ENCODE results near the gene PRAMEF1.
"Not testable (repeated sequence)": the region's sequence is repeated elsewhere in the genome, so short reads cannot be mapped to it uniquely, and the experiment has no call there.

The PRAMEF1 gene, protein sequence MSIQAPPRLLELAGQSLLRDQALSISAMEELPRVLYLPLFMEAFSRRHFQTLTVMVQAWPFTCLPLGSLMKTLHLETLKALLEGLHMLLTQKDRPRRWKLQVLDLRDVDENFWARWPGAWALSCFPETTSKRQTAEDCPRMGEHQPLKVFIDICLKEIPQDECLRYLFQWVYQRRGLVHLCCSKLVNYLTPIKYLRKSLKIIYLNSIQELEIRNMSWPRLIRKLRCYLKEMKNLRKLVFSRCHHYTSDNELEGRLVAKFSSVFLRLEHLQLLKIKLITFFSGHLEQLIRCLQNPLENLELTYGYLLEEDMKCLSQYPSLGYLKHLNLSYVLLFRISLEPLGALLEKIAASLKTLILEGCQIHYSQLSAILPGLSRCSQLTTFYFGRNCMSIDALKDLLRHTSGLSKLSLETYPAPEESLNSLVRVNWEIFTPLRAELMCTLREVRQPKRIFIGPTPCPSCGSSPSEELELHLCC

DNA sequence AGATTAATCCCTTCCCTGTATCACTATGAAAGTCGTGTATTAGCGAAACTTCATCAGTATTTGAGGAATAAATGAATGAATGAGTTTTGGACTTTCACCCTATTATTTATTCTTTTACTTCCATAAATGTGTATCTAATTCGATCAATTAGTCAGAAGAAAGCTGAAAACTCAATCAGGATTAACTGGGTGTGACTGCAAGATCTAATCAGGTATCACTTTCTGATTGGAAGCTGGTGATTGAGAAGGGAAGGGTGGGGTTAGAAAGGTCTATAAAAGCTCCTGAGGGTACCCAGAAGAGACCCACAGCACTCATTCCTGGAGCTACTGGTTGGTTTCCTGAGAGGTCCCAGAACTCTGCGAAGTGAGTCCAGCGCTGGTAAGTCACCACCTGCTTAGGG lies at the start of gene PRAMEF1:
Gene PRAMEF1, plus strand, starts transcription at position 301 of the 400 bp plus-strand sequence. CDS start 1,831 bp downstream, outside the sequence.
- not testable (repeated sequence) for H3K9ac ChIP-seq (ENCODE audit: low read length); H3K4me1 ChIP-seq (ENCODE audit: insufficient read depth, low read length); H3K27ac ChIP-seq (ENCODE audit: low read depth, low read length); H3K27me3 ChIP-seq (ENCODE audit: control insufficient read depth in 1 of 2, insufficient read depth in 2 of 2, low read length in 2 of 2); H3K36me3 ChIP-seq (ENCODE audit: insufficient read depth, low read length); H3K4me3 ChIP-seq (ENCODE audit: low read depth in 1 of 2, low read length in 2 of 2); H3K9me3 ChIP-seq (ENCODE audit: low read length)

DNA sequence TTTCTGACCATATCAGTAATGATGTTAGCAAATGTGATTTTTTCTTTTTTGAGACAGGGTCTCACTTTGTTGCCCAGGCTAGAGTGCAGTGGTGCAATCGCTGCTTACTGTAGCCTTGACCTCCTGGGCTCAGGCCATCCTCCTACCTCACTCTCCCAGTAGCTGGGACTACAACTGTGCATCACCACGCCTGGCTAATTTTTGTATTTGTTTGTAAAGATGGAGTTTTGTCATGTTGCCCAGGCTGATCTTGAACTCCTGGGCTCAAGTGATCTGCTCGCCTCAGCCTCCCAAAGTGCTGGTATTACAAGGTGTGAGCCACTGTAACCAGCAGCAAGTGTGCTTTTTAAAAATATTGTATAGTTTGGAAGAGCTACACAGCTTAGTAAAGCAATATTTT lies 49.3 kb upstream of the PRAMEF1 start:
- no peaks in the 10 kb centered on the region for H3K27me3 ChIP-seq (ENCODE audit: control insufficient read depth in 1 of 2, insufficient read depth in 2 of 2, low read length in 2 of 2)
- no peak overlapping the region for H3K9ac ChIP-seq (ENCODE audit: low read length)
- H3K36me3 ChIP-seq (ENCODE audit: insufficient read depth, low read length): no peaks in the 10 kb centered on the region
- no peak overlapping the region for H3K27ac ChIP-seq (ENCODE audit: low read depth, low read length)
- H3K4me3 ChIP-seq (ENCODE audit: low read depth in 1 of 2, low read length in 2 of 2): no peak overlapping the region
- H3K9me3 ChIP-seq (ENCODE audit: low read length): no peaks in the 10 kb centered on the region
- no peaks in the 10 kb centered on the region for H3K4me1 ChIP-seq (ENCODE audit: insufficient read depth, low read length)

GRCh38 chr1:12745126-12745991 lies 45.8 kb upstream of the PRAMEF1 start:
- Histone ChIP-seq H3K9me3 (ENCODE audit: low read length) (no peaks in the 10 kb centered on the region), H3K4me1 (ENCODE audit: insufficient read depth, low read length) (no peaks in the 10 kb centered on the region), H3K9ac (ENCODE audit: low read length) (no peak overlapping the region), H3K27ac (ENCODE audit: low read depth, low read length) (no peak overlapping the region), H3K27me3 (ENCODE audit: control insufficient read depth in 1 of 2, insufficient read depth in 2 of 2, low read length in 2 of 2) (no peaks in the 10 kb centered on the region), H3K4me3 (ENCODE audit: low read depth in 1 of 2, low read length in 2 of 2) (no peak overlapping the region), H3K36me3 (ENCODE audit: insufficient read depth, low read length) (no peaks in the 10 kb centered on the region)

DNA sequence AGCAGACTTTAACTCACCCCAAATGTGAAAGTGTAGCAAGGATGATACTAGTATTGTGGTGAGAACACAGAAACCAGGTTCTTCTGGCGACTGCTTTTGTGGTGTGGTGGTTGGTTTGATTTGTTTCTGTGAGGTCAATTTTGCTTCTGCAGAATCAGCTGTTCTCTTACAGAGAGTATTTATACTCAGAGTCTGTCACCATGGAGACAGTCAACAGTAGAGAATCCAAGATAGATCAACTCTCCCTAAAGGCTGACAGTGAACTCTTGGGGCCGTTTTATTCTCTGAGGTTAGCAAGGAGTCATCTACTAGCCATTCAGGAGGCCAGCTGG lies 45.2 kb upstream of the PRAMEF1 start, which contains the start of gene CFAP107:
Gene CFAP107, plus strand, starts transcription at position 209 of the 332 bp plus-strand sequence. CDS start 231 bp downstream, outside the sequence.
- no peak within 1 kb of the TSS for H3K9ac ChIP-seq (ENCODE audit: low read length)
- H3K27ac ChIP-seq (ENCODE audit: low read depth, low read length): no peak within 1 kb of the TSS
- no peaks in the 10 kb centered on the region for H3K4me1 ChIP-seq (ENCODE audit: insufficient read depth, low read length)
- H3K4me3 ChIP-seq (ENCODE audit: low read depth in 1 of 2, low read length in 2 of 2): no peak within 1 kb of the TSS
- H3K36me3 ChIP-seq (ENCODE audit: insufficient read depth, low read length): no peaks in the 10 kb centered on the region
- no peaks in the 10 kb centered on the region for H3K27me3 ChIP-seq (ENCODE audit: control insufficient read depth in 1 of 2, insufficient read depth in 2 of 2, low read length in 2 of 2)
- H3K9me3 ChIP-seq (ENCODE audit: low read length): no peaks in the 10 kb centered on the region

- no peaks in the 10 kb centered on the region for H3K4me1 ChIP-seq (ENCODE audit: insufficient read depth, low read length)
- H3K36me3 ChIP-seq (ENCODE audit: insufficient read depth, low read length): no peaks in the 10 kb centered on the region
- no peak overlapping the region for H3K27ac ChIP-seq (ENCODE audit: low read depth, low read length)
- no peak overlapping the region for H3K4me3 ChIP-seq (ENCODE audit: low read depth in 1 of 2, low read length in 2 of 2)
- no peaks in the 10 kb centered on the region for H3K9me3 ChIP-seq (ENCODE audit: low read length)
- no peaks in the 10 kb centered on the region for H3K27me3 ChIP-seq (ENCODE audit: control insufficient read depth in 1 of 2, insufficient read depth in 2 of 2, low read length in 2 of 2)
- no peak overlapping the region for H3K9ac ChIP-seq (ENCODE audit: low read length)
Observed at GRCh38 chr1:12748778-12749355, 42.3 kb upstream of the PRAMEF1 start.

- Histone ChIP-seq H3K9ac (ENCODE audit: low read length) (no peak overlapping the region), H3K27me3 (ENCODE audit: control insufficient read depth in 1 of 2, insufficient read depth in 2 of 2, low read length in 2 of 2) (peaks cover 0 to 7% of the 10 kb centered on the region in 2 donors), H3K27ac (ENCODE audit: low read depth, low read length) (no peak overlapping the region), H3K36me3 (ENCODE audit: insufficient read depth, low read length) (no peaks in the 10 kb centered on the region), H3K4me3 (ENCODE audit: low read depth in 1 of 2, low read length in 2 of 2) (no peak overlapping the region), H3K4me1 (ENCODE audit: insufficient read depth, low read length) (no peaks in the 10 kb centered on the region), H3K9me3 (ENCODE audit: low read length) (no peaks in the 10 kb centered on the region)
Observed at GRCh38 chr1:12754738-12755137, 36.5 kb upstream of the PRAMEF1 start.

DNA sequence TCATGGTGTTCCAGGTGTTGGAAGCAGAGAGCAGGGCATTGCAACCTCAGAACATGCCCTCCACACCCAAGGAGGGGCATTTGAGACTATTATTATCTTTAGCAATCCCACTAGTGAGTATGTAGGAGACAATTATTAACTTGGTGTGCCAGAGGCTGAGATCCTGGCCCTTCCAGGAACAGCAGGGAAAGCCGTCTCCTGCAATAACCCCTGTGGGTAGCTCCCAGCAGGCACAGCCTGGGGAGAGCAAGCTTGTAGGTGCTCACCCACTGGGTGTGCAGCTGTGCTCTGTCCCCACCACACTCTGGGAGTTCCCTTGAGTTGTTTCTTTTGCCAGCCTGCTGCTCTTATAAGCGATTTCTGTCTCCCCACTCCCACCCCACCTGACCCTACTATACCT lies 34.9 kb upstream of the PRAMEF1 start:
- Histone ChIP-seq H3K27me3 (ENCODE audit: control insufficient read depth in 1 of 2, insufficient read depth in 2 of 2, low read length in 2 of 2) (peaks cover 0 to 8% of the 10 kb centered on the region in 2 donors), H3K4me3 (ENCODE audit: low read depth in 1 of 2, low read length in 2 of 2) (no peak overlapping the region), H3K36me3 (ENCODE audit: insufficient read depth, low read length) (no peaks in the 10 kb centered on the region), H3K9me3 (ENCODE audit: low read length) (no peaks in the 10 kb centered on the region), H3K27ac (ENCODE audit: low read depth, low read length) (no peak overlapping the region), H3K9ac (ENCODE audit: low read length) (no peak overlapping the region), H3K4me1 (ENCODE audit: insufficient read depth, low read length) (no peaks in the 10 kb centered on the region)

GRCh38 chr1:12756768-12757413 lies 34.3 kb upstream of the PRAMEF1 start:
- Histone ChIP-seq H3K9ac (ENCODE audit: low read length) (no peak overlapping the region), H3K4me3 (ENCODE audit: low read depth in 1 of 2, low read length in 2 of 2) (no peak overlapping the region), H3K4me1 (ENCODE audit: insufficient read depth, low read length) (no peaks in the 10 kb centered on the region), H3K9me3 (ENCODE audit: low read length) (no peaks in the 10 kb centered on the region), H3K27ac (ENCODE audit: low read depth, low read length) (no peak overlapping the region), H3K27me3 (ENCODE audit: control insufficient read depth in 1 of 2, insufficient read depth in 2 of 2, low read length in 2 of 2) (peaks cover 0 to 8% of the 10 kb centered on the region in 2 donors), H3K36me3 (ENCODE audit: insufficient read depth, low read length) (no peaks in the 10 kb centered on the region)

- no peak overlapping the region for H3K4me3 ChIP-seq (ENCODE audit: low read depth in 1 of 2, low read length in 2 of 2)
- no peak overlapping the region for H3K27ac ChIP-seq (ENCODE audit: low read depth, low read length)
Observed at GRCh38 chr1:12757836-12758235, 33.4 kb upstream of the PRAMEF1 start.

DNA sequence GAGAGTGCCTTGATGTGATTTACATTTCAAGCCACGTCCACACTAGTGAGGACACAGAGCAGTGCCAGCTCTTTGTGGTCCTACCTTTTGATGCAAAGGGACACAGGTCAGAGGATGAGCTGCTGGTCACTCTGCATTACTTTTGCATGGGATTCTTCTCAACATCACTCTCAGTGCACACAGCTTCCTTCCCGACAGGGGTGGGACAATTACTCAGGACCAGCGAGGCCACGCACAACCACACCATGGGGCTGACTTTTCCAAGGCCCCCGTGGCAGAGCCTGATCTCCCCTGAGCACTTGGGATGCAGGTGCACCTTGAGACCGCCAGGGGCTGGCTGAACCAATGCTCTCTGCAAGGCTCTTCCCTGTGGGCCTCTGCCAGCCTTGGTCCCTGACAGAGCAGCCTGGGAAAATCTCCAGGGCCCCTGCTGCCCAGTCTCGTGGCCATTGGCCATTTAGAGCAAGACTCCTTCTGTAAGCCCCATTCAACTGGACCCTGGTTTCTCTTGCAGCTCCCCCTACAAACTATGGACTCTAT lies 30.9 kb upstream of the PRAMEF1 start:
- Histone ChIP-seq H3K4me3 (ENCODE audit: low read depth in 1 of 2, low read length in 2 of 2) (no peak overlapping the region), H3K27me3 (ENCODE audit: control insufficient read depth in 1 of 2, insufficient read depth in 2 of 2, low read length in 2 of 2) (peaks cover 0 to 8% of the 10 kb centered on the region in 2 donors), H3K36me3 (ENCODE audit: insufficient read depth, low read length) (no peaks in the 10 kb centered on the region), H3K4me1 (ENCODE audit: insufficient read depth, low read length) (no peaks in the 10 kb centered on the region), H3K9ac (ENCODE audit: low read length) (no peak overlapping the region), H3K9me3 (ENCODE audit: low read length) (no peaks in the 10 kb centered on the region), H3K27ac (ENCODE audit: low read depth, low read length) (no peak overlapping the region)

More at GRCh38 chr1:12757836-12758235, 33.4 kb upstream of the PRAMEF1 start:
- H3K9ac ChIP-seq (ENCODE audit: low read length): no peak overlapping the region
- H3K4me1 ChIP-seq (ENCODE audit: insufficient read depth, low read length): no peaks in the 10 kb centered on the region
- no peaks in the 10 kb centered on the region for H3K36me3 ChIP-seq (ENCODE audit: insufficient read depth, low read length)
- H3K27me3 ChIP-seq (ENCODE audit: control insufficient read depth in 1 of 2, insufficient read depth in 2 of 2, low read length in 2 of 2): peaks cover 0 to 8% of the 10 kb centered on the region in 2 donors
- no peaks in the 10 kb centered on the region for H3K9me3 ChIP-seq (ENCODE audit: low read length)

All from muscle layer of colon (tissue), 2 donors.